ENCODE data around the gene COL25A1. TPM values are rescaled to one million over a fixed set of nuclear protein-coding genes. Genes with fewer than 3 reads are reported as not detected.
"Not testable (repeated sequence)": the region's sequence is repeated elsewhere in the genome, so short reads cannot be mapped to it uniquely, and the experiment has no call there.

Gene COL25A1
- total RNA-seq, 1 donor from 2014 or later, result 0.75 TPM

GRCh38 chr4:109113521-109113920 is 188.9 kb downstream of the COL25A1 start:
- H3K4me1 ChIP-seq, result no peaks in the 10 kb centered on the region
- no peaks in the 10 kb centered on the region for H3K36me3 ChIP-seq
- TF ChIP-seq CTCF (IDR thresholded peaks at IDR 0.05), result no peak
- no peak overlapping the region for H3K4me3 ChIP-seq
- DNase-seq (no peak), ATAC-seq (no peak)
- no peaks in the 10 kb centered on the region for H3K9me3 ChIP-seq
- intact Hi-C loops (cut with DNase I), result no loop called here
- H3K27me3 ChIP-seq, result no peaks in the 10 kb centered on the region
- H3K27ac ChIP-seq, result no peak overlapping the region

- H3K4me1 ChIP-seq, result no peaks in the 10 kb centered on the region
- H3K9me3 ChIP-seq, result no peaks in the 10 kb centered on the region
- no peak overlapping the region for H3K27ac ChIP-seq
- no peaks in the 10 kb centered on the region for H3K36me3 ChIP-seq
- H3K4me3 ChIP-seq, result no peak overlapping the region
- ATAC-seq (no peak), DNase-seq (no peak)
- no peaks in the 10 kb centered on the region for H3K27me3 ChIP-seq
- TF ChIP-seq CTCF (IDR thresholded peaks at IDR 0.05), result no peak
- intact Hi-C loops (cut with DNase I), result no loop called here
These were observed 191.4 kb downstream of the COL25A1 start for GRCh38 chr4:109111031-109111430.

- ATAC-seq; H3K27ac ChIP-seq; H3K4me1 ChIP-seq; H3K27me3 ChIP-seq; H3K36me3 ChIP-seq; H3K4me3 ChIP-seq; DNase-seq; H3K9me3 ChIP-seq; intact Hi-C loops (cut with DNase I): not testable (repeated sequence)
These were observed 194.2 kb downstream of the COL25A1 start for GRCh38 chr4:109108215-109108614.

- no peak for DNase-seq
- Histone ChIP-seq H3K27ac (no peak overlapping the region), H3K36me3 (no peaks in the 10 kb centered on the region), H3K27me3 (no peaks in the 10 kb centered on the region), H3K4me3 (no peak overlapping the region), H3K9me3 (no peaks in the 10 kb centered on the region), H3K4me1 (no peaks in the 10 kb centered on the region)
- no peak for TF ChIP-seq CTCF (IDR thresholded peaks at IDR 0.05)
- ATAC-seq, result no peak
- intact Hi-C loops (cut with DNase I), result no loop called here
These were observed 208.4 kb downstream of the COL25A1 start for GRCh38 chr4:109094056-109094455.

GRCh38 chr4:109091727-109092409 is 210.6 kb downstream of the COL25A1 start:
- TF ChIP-seq CTCF (IDR thresholded peaks at IDR 0.05), result no peak
- intact Hi-C loops (cut with DNase I), result no loop called here
- no peaks in the 10 kb centered on the region for H3K9me3 ChIP-seq
- H3K36me3 ChIP-seq, result no peaks in the 10 kb centered on the region
- DNase-seq (no peak), ATAC-seq (no peak)
- no peak overlapping the region for H3K27ac ChIP-seq
- H3K4me3 ChIP-seq, result no peak overlapping the region
- no peaks in the 10 kb centered on the region for H3K27me3 ChIP-seq
- no peaks in the 10 kb centered on the region for H3K4me1 ChIP-seq

GRCh38 chr4:109083911-109084310 is 218.5 kb downstream of the COL25A1 start:
- TF ChIP-seq CTCF (IDR thresholded peaks at IDR 0.05), result no peak
- intact Hi-C loops (cut with DNase I), result no loop called here
- H3K36me3 ChIP-seq, result no peaks in the 10 kb centered on the region
- no peak for ATAC-seq
- H3K9me3 ChIP-seq, result no peaks in the 10 kb centered on the region
- no peak overlapping the region for H3K4me3 ChIP-seq
- H3K27me3 ChIP-seq, result no peaks in the 10 kb centered on the region
- H3K27ac ChIP-seq, result no peak overlapping the region
- no peaks in the 10 kb centered on the region for H3K4me1 ChIP-seq
- no peak for DNase-seq
